Measurements from ENCODE around the gene DBT.

- peak in 3 of 4 donors; percentile 41 to 86 (median 84) for TF ChIP-seq POLR2A (IDR thresholded peaks at IDR 0.05)
- TF ChIP-seq CTCF (IDR thresholded peaks at IDR 0.05) = no peak
- TF ChIP-seq POLR2AphosphoS5 (IDR thresholded peaks at IDR 0.05) = peak; percentile 74 to 91
Observed at GRCh38 chr1:100265931-100266740, 16.5 kb upstream of the DBT start, which contains the start of gene RTCA.
